Erythroblast (primary cell): ENCODE measurements around the gene MYO3A.

ENCODE experiments used
- GATA1 ChIP-seq: IDR thresholded peaks from 2 replicates; pipeline ENCODE4 v1.6.1; 2011; ENCODE audit warnings: low read depth, mild to moderate bottlenecking, control low read depth, low read length, moderate library complexity
- POLR2A ChIP-seq: IDR thresholded peaks from 2 replicates; pipeline ENCODE4 v1.6.1; 2011; ENCODE audit warnings: mild to moderate bottlenecking, low read length

DNA sequence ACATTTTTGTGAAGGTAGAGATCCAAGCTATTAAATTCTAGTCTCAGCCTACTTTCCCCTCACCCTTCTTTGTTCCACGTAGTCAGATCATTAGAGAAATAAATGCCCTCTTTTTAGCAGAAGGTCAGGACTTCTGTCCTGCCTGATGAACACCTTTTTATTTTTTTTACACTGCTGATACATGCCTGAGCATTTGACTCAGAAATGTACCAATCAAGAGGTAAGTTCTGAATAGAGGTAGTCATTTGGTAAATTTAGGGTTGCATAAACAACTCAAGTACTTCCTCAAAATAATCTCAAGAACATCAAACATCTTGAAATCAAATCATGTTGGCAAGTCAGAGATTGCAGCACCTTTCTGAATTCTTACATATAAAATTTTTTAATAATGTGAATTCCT is 133.7 kb downstream of the MYO3A start:
- TF ChIP-seq POLR2A (no peak), GATA1 (no peak)
